ENCODE measurements around the gene RNF103. TPM values are rescaled to one million over a fixed set of nuclear protein-coding genes. Genes with fewer than 3 reads are reported as not detected.
"Not testable (repeated sequence)": the region's sequence is repeated elsewhere in the genome, so short reads cannot be mapped to it uniquely, and the experiment has no call there.

Gene RNF103
- total RNA-seq, 1 experiment from 2014 or later = 26.6 TPM

DNA sequence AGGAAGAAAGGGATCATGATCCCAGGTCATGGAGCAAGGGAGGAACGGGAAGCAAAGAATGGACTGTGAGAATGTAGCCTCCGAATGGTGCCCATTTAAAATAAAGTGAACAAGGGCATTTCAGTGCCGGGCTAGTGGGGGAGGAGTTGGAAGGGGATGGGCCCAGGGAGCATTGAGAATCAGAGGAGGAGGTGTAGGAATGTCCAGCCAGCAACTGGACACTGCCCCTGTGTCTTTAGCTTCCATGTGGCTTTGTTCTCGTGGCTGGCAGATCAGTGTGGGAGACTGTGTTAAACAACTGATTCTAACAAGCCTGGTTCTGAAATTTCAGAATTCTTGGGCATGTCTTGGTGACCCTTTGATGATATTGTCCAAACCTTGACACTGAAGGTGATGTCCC is 1.4 kb upstream of the RNF103 start:
- DNase-seq (ENCODE audit: low spot score) = no peak

DNA sequence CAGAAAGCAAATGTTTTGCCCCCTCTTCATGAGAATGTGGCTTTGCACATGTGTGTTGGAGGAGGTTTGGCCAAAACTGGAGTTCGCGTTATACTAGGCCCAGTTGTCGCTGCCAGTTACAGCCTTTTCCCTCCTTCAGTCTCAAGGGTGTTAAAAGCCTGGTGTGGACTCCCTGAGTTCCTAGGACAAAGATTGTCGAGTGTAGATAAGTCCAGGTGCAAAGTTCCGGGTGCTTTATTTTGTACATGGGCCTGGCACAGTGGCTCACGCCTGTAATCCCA is 542 bp upstream of the RNF103 start:
- peak; percentile 9 for DNase-seq (ENCODE audit: low spot score)

DNA sequence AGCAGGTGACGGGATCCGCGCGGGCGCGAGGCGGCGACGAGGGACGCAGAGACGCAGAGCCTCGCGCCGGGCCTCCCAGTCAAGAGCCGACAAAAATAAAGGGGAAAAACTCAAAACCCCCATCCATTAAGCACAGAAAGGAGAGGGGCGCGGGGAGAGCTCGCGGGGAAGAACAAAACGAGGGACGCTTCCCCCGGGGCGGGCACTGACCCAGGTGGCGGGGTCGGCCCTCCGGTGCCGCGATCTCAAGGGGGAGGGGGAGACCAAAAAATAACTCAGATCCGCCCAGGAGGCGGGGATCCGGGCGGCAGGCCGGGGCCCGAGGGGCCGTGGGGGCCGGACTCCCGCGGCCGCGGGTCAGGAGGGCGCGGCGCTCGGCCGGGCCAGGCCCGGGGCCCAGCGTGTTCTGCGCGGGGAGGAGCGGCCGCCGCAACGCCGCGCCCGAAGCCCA is 597 bp downstream of the RNF103 start:
- DNase-seq (ENCODE audit: low spot score) = peak; percentile 11

DNA sequence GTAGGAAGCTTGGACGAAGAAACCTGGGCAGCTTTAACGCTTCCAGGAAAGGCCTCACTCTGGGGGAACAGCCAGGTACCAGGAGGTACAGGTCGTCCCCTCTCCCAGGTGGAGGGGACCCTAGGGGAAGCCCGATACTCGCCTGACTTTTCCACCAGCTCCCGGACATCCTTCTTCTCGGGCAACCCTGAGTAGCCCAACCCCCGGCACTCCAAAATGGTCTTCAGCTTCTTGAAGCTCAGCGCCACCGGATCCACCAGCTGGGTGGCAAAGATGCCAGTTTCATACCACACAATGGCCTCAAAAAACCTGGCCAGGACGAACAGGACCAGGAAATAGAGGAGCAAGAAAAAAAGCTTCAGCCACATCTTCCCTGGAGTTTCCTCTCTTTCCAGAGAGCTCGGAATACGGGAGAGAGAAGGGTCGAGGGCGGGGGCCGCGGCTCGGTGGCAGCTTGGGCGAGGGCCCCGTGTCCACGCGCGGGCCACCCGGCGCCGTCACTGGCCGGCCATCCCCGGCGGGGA is 1.1 kb downstream of the RNF103 start:
- peak; percentile 25 for DNase-seq (ENCODE audit: low spot score)

DNA sequence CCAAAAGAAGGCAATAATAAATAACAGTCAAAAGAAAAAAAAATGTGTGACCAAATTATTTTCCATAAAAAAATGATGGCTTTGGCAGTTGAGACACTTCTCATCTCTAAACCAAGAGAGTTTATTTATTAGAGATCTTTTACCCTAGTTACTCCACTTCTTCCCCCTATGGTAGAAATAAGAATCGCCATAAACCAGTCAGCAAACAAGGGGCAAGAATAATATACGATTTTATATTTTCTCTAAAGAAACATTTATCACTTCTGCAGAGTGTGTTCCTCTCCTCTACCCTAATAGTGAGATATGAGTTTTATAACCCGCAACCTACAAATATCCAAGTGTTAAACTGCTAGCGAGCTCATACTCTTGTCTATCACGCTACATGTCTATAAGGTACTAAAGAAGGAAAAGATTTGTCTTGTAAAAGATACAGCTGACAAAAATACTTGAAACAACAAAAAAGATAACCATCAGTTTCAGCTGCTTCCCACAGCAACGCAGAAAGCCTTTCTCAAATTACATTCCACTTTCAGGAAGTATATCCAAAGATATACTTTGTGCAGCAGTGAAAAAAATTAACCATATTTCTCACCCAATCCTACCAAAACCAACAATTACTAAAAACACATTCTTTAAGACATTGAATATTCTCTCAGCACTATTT is 2.3 kb downstream of the RNF103 start:
- no peak for DNase-seq (ENCODE audit: low spot score)

DNA sequence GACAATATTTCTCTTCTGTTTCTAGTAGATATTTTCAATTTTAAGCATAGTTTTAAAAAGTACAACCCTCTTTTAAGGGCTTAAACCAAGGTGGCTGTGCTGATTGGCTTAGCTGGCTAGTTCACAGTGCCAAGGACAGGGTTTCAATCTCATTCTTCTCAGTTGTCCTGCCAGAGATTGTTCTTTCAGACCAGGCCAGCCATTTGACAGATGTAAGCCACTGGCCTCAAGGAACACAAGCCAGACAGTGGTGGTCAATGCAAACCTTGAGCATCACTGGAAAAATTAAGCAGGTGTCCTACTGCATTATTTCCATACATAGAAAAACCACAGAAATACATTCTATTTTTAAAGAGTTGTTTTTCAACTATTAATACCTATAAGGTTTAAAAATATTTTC is 5.9 kb downstream of the RNF103 start:
- DNase-seq (ENCODE audit: low spot score) = no peak

DNA sequence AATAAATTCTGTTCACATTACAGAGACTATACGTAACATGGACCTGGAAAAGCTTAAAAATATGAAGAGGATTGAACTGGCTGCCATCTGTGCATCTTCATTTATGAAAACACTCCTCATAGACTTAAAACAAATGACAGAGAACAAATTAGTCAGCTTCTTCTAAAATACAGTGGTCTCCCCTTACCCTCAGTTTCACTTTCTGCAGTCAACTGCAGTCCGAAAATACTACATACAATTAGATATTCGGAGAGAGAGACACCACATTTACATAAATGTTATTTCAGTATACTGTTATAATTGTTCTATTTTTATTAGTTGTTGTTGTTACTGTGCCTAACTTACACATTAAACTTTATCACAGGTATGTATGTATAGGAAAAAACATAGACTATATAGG is 6.5 kb downstream of the RNF103 start:
- no peak for DNase-seq (ENCODE audit: low spot score)

DNA sequence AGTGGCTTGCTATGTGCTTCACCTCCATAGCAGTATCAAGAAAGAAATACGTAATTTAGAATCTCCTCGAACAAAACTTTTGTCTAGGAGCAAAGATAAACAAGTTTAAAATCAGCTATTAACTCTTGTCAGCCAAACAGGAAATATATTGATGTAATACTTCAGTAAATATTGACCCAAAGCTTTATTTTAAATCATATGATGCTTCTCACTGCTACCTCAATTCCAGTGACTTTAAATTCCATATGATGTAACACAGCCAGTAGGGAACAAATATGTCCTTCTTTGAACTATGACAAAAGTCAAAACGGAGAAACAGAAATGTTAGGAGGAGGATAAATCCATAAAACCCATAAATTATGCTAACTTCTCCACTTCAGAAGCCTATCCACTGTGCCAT is 7.2 kb downstream of the RNF103 start:
- DNase-seq (ENCODE audit: low spot score) = no peak

DNA sequence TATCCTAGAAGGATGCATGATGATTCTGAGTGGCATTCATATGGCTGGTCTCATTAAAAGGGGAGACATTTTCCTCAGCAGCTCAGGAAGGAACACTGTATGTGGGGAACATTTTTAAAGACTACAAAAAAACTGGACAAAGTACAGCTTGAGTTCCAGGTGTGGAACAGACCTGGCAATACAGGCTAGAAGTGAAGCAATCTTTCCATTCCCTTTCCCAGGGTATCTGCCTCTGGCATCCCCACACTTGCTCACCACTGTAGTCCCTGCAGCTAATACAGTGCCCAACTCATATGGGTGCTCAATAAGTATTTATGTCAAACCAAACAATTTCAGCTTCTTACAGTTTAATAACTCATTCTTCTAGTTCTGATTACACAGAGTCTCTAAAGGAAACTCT is 8.1 kb downstream of the RNF103 start:
- no peak for DNase-seq (ENCODE audit: low spot score)

DNA sequence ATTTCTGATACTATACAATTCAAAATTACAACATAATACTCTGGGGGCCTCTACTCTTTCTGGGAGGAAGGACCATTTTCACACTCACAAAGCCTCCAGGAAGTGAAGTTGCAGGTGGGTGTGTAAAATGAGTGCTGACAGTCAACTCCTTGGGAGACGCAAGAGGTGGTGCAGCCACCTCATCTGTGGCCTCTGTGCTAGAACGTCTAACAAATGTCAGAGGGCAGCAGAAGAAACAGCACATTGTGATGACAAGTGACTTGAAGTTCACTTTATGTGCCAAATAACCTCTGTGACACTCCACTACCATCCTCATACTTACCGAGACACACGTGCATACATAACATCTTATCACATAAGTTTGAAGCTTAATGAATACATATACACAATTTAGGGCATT is 10.2 kb downstream of the RNF103 start:
- no peak for DNase-seq (ENCODE audit: low spot score)

DNA sequence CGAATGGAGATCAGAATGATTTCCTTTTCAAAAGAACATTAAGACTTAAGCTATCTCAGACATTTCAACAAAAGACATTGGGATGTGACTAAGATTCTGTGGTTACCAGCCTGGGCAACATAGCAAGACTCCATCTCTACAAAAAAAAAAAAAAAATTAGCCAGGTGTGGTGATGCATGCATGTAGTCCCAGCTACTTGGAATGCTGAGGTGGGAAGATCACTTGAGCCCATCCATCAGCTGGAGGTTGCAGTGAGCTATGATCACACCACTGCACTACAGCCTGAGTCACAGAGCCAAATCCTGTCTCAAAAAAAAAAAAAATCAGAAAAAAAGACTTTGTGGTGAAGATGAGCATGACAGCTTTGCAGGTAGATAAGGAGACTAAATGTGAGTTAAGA is 12.8 kb downstream of the RNF103 start:
- no peak for DNase-seq (ENCODE audit: low spot score)

DNA sequence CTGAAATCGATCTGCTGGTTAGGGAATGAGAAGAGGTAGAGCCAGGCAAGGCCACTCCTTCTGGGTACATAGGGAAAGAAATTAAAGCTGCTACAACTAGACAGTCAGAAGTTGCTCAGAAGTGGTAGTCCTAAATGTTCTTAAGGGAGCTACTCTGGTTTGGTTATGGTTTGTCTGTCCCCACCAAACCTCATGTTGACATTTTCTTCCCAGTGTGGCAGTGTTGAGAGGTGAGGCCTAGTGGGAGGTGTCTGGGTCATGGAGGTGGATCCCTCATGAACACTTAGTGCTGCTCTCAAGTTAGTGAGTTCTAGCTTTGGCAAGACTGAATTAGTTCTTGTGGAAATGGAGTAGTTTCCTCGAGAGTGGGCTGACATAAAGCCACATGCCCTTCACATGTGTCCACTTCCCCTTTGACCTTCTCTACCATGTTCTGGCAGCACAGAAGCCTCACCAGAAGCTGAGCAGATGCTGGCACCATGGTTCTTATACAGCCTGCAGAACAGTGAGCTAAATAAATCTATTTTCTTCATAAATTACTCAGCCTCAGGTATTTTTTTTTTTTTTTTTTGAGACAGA is 14.7 kb downstream of the RNF103 start:
- DNase-seq (ENCODE audit: low spot score) = no peak

DNA sequence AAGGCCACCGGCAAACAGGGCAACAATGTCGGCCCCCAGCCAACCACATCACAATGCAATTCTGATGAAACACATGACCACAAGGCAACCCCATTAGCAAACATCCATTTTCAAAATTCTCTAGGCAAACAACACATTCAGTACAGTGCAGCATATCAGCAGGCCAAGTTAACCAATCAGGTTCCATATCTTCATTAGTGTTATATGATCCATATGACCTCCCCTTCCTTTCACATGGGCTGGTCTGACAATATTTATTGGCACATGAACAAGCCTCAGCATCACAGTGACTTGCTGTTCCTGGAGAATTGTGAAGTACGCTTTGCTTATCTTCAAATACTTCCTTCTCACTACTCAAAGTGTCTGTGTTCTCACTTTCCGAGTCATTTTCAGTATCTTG is 19.8 kb downstream of the RNF103 start:
- no peak for DNase-seq (ENCODE audit: low spot score)

DNA sequence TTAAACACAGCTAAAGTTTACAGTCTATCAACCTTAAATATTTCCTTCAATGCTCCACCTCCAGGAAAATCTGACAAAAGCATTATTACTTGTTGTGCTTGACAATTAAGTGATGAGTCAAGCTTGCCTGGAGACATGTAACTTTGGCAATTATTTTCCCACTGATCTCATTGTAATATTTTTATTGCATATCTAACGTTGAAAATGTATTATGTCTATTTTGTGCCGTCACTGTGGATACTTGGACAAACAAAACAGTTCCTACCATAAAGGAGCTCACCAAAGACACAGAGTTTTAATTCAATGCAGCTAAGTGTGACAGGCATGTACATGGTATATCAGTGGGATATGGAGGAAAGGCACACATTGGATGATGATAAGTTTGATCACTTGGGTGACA is 24.7 kb downstream of the RNF103 start:
- DNase-seq (ENCODE audit: low spot score) = no peak

DNA sequence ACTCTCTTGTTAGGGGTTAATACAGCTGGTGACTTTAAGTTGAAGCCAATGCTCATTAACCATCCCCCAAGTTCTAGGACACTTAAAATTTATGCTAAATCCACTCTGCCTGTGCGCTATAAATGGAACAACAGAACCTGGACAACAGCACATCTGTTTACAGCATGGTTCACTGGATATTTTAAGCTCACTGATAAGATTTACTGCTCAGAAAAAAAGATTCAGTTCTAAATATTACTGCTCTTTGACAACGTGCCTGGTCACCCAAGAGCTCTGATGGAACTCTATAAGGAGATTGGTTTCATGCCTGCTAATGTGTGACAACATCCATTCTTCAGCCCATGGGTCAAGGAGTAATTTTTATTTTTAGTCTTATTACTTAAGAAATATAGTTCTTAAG is 27.5 kb downstream of the RNF103 start:
- DNase-seq (ENCODE audit: low spot score) = no peak

DNA sequence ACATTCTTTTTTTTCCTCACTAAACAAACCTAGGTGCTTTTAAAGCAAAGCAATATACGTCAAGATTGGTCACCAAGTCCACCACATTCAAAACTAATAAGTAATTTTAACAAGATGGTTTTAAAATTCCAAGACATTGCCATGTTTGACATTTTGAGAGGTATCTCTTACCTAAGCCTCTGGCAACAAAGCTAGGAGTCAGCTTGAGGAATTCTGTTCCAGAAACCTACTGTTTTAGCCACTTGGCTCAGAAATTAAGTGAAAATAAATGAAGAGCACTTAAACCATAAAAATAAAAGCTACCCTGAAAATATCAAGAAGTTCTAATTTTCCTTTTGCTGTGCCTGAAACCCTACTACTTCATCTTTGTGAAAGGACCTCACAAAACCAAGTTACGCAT is 30.4 kb downstream of the RNF103 start:
- no peak for DNase-seq (ENCODE audit: low spot score)

DNA sequence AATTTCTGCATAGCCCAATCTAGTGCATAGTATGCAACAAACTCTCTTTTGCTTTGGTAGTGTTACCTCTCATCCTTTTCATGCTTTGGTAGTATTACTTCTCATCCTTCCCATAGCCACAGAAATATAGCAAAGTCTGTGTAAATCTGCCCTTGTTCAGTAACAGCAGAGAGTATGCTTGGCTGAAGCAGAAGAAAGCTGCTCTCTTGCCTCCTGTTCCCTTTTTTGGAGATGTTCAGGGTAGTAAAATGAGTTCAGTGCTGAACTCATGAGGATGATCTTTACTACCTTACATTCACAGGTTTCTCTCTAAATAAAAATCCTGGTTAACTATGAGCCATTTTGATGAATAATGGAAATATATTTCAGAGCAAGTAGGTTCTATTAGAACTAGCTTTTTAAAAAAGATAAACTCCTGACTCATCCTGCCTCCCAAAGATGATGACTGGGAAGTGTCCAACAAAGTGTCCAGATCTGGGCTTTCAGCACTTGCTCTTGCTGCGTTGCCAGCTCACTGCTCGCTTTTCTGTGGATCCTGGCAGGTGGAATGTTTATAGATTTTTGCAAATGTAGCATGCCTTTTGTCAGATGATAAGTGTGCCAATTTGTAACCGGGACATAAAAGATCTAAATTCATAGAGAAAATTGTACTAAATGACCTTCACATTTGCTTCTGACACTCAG is 31.0 kb downstream of the RNF103 start:
- peak; percentile 45 for DNase-seq (ENCODE audit: low spot score)

DNA sequence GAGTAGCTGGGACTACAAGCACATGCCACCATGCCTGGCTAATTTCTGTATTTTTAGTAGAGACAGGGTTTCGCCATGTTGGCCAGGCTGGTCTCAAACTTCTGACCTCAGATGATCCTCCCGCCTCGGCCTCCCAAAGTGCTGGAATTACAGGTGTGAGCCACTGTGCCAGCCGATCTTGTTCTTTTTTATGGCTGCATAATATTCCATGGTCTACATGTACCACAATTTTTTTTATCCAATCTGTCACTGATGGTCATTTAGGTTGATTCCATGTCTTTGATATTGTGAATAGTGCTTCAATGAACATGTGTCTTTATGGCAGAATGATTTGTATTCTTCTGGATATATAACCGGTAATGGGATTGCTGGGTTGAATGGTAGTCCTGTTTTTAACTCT is 34.0 kb downstream of the RNF103 start:
- DNase-seq (ENCODE audit: low spot score) = not testable (repeated sequence)

DNA sequence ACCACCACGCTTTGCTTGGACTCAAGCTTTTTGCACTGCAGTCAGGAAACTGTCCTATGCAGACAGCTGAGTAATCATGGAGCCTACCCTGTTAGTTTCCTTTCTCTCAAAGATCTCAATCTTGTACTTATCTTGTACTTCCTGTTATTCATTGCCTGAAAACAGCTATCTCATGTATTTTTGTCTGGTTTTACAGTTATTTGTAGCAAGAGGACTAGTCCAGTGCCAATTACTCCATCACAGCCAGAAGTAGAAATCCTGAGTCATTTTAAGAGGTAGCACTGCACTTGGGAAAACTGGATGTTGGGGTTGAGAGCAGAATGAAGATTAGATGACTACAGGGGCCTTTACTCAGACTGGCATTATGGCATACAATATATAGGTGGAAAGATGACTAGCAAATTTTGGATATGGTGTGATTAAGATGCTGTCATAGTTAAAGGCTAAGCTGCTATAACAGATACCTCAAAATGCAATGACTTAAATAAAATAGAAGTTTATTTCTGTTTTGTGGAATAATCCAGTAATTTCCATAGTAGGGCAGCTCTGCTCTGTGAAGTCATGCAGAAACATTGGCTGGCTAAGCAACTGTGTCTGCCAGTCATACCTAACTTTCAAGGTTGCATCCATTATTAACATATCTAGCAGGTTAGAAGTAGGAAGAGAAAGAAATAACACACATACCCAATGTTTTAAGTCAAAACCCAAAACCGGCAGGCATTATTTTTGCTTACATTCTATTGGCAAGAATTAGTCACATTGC is 39.3 kb downstream of the RNF103 start:
- DNase-seq (ENCODE audit: low spot score) = peak; percentile 61

DNA sequence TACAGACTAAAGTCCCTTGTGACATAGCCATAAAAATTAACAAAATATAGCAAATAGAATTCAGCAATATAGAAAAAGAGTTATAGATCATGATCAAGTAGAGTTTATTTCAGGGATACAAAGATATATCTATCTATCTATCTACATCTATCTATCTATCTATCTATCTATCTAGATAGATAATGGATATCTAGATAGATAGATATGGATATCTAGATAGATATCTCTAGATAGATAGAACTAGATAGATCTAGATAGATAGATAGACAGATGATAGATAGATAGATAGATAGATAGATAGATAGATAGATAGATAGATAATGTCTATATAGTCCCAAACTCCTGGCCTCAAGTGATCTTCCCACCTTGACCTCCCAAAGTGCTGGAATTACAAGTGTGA is 43.1 kb downstream of the RNF103 start:
- DNase-seq (ENCODE audit: low spot score) = no peak

DNA sequence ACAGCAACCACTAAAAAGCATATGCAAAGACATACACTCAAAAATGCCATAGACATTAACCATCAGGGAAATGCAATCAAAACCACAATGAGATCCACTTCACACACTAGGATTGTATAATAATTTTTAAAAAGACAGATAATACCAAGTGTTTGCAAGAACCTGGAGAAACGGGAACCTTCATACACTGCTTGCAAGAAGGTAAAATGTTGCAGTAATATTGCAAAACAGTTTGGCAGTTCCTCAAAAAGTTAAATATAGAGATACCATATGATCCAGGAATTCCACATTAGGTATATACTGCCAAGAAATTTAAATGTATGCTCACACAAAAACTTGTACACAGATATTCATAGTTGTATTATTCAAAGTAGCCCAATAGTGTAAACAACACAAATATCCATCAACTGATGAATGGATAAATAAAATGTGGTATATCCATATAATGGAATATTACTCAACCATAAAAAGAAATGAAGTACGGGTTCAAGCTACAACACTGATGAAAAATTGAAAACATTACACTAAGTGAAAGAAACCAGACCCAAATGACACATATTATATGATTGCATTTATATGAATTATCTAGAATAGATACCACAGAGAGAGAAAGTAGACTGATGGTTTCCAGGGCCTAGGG is 45.7 kb downstream of the RNF103 start:
- no peak for DNase-seq (ENCODE audit: low spot score)

DNA sequence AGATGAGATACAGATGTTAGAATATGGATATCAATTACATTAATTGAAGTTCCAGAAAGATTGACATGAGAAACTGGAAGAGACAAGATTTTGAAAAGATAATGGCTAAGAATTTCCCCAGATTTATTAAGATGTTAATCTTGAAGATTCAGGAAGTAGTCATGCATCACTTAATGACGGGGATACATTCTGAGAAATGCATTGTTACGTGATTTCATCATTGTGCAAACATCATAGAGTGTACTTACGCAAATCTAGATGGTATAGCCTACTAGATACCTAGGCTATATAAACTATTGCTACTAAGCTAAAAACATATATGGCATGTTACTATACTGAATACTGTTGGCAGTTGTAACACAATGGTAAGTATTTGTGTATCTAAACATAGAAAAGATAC is 53.6 kb downstream of the RNF103 start:
- no peak for DNase-seq (ENCODE audit: low spot score)

Measured in A172 (cell line).